HG03064 (cell line): ENCODE data around the gene SNX21.
A peak's percentile ranks its signal among the peaks of the same experiment; 100 is the strongest.
"Not testable (repeated sequence)": the region's sequence is repeated elsewhere in the genome, so short reads cannot be mapped to it uniquely, and the experiment has no call there.

Source experiments
- ATAC-seq: cut with Tn5 transposase; IDR thresholded peaks from one replicate; pipeline ENCODE4 v1.9.1; 2021; ENCODE audit warnings: low read depth; ENCODE audit not compliant: unreplicated experiment

Gene SNX21, protein sequence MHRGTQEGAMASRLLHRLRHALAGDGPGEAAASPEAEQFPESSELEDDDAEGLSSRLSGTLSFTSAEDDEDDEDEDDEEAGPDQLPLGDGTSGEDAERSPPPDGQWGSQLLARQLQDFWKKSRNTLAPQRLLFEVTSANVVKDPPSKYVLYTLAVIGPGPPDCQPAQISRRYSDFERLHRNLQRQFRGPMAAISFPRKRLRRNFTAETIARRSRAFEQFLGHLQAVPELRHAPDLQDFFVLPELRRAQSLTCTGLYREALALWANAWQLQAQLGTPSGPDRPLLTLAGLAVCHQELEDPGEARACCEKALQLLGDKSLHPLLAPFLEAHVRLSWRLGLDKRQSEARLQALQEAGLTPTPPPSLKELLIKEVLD

GRCh38 chr20:45833030-45833882 lies at the start of gene SNX21:
Gene SNX21 (plus strand): TSS chr20:45833799. CDS start chr20:45833920, 121 bp downstream.
- ATAC-seq: no peak

DNA sequence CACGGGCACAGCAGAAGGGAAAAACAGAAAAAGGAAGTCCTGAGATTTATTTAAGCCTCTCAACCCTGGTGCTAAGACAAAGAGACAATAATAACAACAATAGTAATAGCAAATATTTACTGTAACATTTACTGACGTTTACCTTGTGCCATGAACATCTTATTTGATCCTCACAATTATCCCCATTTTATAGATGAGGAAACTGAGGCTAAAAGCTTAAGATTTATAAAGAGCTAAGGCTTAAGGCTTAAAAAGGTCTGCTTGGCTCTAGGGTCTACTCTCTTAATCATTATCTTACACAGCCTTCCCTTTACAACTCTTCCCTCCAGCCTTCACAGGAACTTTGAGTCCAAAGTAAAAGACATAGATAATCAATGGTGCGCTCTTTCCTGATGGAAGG lies 45.2 kb upstream of the SNX21 start:
- ATAC-seq: no peak

DNA sequence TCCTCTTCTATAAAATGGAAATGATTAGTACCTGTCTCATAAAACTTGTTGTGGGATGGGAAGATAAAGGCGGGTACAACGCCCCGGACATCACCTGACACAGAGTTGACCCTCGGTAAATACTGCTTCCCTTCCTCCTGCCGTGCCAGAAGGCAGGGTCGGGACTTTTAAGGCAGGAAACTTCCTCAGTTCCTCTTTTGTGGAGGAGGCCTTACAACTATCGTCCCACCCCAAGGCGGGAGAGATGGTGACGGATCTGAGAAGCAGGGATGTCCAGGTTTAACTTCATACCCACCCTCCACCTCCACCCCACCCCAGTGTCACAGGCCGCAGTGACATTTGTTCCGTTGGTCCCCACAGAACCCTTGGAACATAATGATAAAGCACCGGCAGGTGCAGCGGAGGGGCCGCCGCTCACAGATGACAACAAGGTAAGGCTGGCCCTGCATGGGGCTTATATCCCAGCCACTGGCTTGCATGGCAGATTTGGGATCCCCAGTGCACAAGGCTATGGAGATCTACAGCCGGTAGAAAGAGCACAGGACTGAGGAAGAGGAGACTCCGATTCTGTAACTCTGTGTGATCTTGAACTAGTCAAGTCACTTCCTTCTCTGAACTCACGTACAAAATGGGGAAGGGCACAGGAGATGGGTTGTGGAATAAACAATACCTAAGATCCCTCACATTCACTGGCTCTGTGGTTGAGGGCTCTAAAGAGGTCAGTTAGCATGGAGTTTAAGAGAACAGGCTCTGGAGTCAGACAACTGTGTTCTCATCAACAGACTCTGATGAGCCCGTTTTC lies 41.1 kb upstream of the SNX21 start:
- ATAC-seq: peak; percentile 15

DNA sequence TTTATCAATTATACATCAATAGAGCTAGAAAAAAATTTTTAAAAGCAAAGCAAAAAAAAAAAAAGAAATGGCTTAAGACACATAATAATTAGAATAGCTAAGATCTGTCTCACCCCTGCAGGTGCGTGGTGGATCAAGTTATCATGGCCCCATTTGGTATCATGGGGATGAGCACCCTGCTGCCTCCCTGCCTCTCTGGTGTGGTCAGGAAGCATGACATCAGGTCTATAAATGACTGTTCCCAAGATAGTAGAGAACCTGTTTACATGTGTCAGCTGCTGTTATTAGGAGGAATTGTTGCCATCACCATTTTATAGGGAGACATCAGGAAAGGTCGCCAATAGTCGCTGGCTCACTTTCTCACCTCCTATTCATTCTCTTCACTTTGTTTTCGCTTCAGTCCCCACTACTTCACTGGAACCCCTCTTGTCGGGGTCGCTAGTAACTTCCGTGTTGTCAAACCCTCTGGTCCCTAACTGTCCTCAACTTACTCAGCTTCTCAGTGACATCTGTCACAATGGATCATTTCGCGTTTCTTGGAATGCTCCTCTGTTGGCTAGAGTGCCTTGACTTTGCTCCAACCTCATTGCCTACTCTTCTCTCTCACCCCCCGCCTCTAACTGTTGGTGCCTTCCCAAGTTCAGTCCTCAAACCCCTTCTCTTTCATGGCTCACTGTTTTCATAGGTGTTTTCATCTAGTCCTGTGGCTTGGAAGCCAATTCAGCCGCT lies 37.1 kb upstream of the SNX21 start:
- no peak for ATAC-seq

GRCh38 chr20:45797510-45797909 lies 36.1 kb upstream of the SNX21 start:
- not testable (repeated sequence) for ATAC-seq

- not testable (repeated sequence) for ATAC-seq
Measured at GRCh38 chr20:45797955-45798354, 35.6 kb upstream of the SNX21 start.

DNA sequence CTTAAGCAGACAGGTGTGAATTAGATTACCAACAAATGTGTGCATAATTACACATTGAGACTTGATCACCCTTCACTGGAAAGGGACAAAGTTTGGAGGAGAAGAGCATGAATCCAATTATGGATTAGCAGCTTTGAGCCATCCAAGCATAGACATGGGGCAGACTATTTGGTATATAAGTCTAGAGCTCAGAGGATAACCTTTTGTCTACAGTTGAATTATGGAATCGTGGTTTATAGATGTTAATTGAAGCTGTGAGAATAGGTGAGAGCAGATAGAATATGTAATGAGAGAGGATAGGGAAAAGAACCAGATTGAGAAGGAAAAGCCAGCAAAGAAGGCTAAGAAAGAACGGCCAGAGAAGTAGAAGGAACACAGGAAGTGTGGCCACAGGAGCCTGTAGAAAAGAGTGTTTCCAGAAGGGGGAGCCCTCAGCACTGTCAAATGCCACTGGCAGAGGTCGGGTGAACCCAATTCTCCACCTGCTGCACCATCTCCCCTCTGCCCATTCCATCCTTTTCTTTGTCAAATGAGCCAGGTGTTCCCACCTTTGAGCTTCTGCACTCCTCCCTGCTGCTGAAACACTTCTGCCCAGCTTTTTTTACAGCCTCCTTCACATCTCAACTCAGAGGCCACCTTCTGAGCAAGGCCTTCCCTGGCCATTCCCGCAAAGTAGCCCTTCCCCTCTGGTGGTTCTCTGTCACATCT lies 34.5 kb upstream of the SNX21 start:
- ATAC-seq: no peak

GRCh38 chr20:45801851-45802250 lies 31.7 kb upstream of the SNX21 start:
- no peak for ATAC-seq

DNA sequence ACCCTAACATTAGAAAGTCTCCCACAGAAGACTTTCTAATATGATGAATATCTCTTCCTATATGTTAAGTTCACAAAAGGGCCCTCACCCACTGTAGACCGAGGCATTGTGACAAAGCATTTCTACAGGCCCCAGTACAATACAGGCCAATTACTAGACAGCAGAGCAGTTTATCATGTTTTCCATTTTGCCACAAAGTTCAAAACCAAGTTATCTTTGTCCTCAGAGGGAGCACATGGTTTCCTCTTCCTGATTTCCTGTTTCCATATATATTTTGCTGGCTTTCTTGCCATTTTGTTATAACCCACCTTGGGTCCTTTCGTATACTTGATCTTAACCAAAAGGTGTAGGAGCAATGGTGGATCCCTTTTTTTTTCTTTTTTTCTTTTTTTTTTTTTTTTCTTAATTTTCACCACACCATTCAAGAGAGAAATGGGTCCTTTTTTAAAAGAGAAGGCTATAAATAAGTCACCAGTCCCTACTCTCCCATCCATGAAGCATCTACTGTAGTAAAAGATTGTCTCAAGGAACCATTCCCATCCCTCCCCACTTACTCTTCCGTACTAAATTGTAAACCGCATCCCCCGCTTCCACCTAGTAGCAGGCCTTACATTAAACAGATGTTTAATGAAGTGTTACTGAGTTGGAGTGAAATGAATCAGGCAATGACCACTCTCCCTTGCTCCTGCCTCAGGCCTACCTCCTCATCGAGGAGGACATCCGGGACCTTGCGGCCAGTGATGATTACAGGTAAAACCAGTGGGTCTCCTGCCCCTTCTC lies 23.2 kb upstream of the SNX21 start:
- ATAC-seq: no peak

GRCh38 chr20:45812157-45813005 lies 21.2 kb upstream of the SNX21 start, which contains the start of gene UBE2C:
Gene UBE2C (plus strand): TSS chr20:45812644. CDS start chr20:45812696, 52 bp downstream.
- ATAC-seq: peak; percentile 95

DNA sequence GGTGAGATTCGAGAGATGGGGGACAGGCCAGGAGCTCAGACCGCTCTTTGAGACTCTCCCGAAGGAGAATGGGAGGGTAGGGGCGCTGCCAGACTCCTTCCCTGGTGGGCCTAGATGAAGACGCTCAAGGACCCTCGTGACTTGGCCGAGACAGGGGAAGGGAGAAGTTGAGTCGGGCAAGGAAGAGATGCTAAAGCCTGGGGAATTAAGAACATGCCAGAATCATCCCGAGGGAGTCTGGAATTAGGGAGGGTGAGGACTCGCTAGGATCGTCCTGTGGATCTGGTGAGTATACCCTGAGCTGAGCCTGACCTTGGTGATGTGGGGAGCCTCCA lies 20.6 kb upstream of the SNX21 start:
- no peak for ATAC-seq

DNA sequence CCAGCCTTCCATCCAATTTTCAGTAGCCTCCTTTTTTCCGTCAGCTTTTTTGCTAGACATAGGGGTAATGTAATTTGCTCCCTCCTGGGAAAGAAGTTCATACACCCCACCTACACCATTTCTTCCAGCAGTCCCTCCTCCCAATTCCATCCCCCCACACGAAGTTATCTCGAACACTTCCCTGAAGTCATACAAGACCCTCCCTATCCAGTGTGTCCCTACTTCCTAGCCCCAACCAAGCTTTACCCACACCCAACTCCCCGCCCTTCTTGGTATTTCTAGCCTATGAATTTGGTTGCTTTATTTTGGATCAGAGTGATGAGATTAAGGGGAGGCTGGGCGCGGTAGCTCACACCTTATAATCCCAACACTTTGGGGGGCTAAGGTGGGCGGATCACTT lies 20.1 kb upstream of the SNX21 start:
- no peak for ATAC-seq

- ATAC-seq: no peak
Measured at GRCh38 chr20:45814314-45814713, 19.3 kb upstream of the SNX21 start.

DNA sequence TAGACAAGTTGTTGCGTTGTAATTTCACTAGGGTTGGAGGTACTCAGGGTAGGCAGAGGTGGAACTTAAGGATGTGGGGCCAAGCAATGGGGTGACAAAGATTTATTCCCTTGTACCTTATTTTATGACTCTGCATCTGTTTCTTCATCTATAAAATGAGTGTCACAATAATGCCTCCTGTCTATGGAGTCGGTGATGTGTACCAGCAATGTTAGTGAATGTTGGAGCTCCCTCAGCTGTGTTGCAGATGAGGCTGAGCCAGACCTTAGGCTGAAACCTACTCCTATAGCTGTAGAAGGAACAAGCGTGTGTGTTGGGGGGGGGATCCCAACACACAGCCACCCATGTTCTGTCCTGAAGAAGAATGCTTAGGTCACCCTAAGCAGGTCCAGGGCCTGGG lies 16.6 kb upstream of the SNX21 start:
- ATAC-seq: no peak

- no peak for ATAC-seq
Measured at GRCh38 chr20:45817376-45818194, 16.0 kb upstream of the SNX21 start.

- no peak for ATAC-seq
Measured at GRCh38 chr20:45818239-45818638, 15.4 kb upstream of the SNX21 start.

DNA sequence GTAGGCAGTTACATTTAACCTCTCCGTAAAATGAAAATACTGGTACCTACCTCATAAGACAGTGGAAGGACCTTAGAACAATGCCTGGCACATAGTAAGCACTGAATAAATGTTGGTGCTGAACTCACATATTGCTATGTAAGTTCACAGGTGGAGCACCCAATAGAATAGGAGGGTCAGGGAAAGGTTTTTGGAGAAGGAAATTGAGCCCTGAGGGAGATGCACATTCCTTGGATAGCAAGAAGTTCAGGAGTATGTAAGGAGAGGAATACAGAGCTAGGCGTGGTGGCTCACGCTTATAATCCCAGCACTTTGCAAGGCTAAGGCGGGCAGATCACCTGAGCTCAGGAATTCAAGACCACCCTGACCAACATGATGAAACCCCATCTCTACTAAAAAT lies 14.1 kb upstream of the SNX21 start:
- ATAC-seq: no peak
